HG02852 (cell line): Measurements from ENCODE around the gene CDH2.

Experiments used
- ATAC-seq: cut with Tn5 transposase; IDR thresholded peaks from one replicate; pipeline ENCODE4 v1.9.1; 2021; ENCODE audit warnings: mild to moderate bottlenecking, moderate library complexity; ENCODE audit not compliant: unreplicated experiment

CDH2 gene

DNA sequence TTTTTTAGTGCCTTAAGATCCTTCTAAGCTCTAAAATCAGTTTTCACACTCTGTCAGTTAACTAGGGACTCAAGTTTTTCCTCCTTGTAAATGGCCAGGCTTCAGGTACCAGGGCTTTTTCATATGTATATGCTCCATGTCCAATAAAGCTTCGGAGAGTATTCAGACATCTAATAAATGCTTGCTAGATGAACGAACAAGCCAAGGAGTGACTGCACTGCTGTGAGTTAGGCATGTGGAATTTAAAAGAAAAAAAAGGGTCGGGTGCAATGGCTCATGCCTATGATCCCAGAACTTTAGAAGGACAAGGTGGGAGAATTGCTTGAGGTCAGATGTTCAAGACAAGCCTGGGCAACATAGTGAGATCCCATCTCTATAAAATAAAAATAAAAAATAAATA lies 81.9 kb downstream of the CDH2 start:
- no peak for ATAC-seq

GRCh38 chr18:28091197-28091596 lies 85.7 kb downstream of the CDH2 start:
- no peak for ATAC-seq

DNA sequence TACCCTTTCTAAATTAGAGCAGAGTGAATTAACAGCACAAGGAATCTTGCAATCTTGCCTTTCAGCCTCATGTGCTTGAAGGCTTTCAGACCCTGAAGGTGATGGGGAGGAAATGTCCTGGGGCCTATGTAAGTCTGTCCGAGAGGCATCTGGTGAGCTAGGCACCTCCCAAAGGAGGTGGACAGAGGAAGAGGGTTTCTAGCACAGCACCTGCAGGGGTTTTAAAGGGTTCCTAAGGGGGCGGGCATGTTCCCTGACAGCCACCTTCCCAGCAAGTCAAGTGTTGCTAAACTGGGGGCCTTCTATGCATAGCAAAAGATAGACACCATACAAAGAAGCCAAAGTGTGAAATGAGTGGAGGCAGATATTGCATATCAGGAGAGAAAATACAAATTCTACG lies 88.5 kb downstream of the CDH2 start:
- no peak for ATAC-seq

DNA sequence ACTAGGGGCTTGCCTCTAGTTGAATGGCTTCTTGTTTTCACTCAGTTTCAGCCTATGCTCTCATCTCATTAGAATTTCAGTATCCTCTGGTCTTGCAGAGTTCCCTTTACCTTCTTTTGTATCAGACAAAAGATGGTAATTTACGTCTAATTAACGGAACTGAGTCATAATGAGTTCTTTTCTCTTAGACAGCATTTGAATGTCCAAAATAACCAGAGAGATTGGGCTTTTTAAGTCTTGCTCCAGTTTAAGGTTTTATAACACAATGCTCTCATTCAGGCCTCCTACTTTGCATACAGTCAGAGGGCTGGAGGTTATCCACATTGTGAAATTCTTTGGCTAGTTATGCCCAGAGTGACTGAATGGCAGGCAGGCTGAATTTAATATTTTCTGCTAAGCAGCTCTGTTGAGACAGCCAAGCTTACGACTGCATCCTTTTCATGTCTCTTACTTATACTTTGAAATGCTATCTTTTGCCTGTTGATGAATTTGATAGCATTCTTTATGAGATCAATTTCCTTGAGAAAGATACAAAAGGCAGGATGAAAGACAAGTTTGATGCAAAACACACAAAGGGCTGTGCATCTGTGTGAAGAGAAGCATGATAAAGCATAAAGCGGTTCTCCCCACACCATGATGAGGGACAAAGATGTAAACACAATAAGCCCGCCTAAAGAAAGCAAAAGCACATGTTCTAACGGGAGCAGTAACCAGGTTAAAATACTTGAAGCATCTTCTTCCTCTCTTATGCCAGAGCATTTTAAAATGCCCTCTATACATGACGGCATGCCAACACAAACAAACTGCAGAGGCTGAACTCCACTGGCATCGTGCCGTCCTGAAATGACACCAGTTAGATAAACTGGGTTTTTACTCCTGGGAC lies 90.0 kb downstream of the CDH2 start:
- no peak for ATAC-seq

- no peak for ATAC-seq
These were observed 95.4 kb downstream of the CDH2 start for GRCh38 chr18:28081516-28081915.

DNA sequence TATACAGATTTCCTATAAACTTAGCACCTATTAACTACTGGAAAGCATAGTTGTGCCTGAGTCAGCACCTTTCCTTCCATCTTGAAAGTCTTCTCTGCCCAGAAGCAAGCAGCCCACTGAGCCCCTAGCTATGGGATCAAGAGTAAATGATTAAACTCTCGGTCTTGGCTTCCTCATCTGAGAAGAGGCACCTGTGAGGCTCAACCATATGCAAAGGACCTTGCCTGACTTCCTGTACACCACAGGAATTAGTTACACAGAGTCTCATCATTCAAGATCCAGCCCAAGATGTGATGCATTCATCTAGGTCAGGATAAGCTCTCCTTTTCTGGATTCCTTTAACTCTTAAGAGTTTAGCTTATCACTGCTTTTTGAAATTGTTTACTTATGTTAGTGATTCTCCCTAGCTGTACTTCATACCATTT lies 96.0 kb downstream of the CDH2 start:
- no peak for ATAC-seq

DNA sequence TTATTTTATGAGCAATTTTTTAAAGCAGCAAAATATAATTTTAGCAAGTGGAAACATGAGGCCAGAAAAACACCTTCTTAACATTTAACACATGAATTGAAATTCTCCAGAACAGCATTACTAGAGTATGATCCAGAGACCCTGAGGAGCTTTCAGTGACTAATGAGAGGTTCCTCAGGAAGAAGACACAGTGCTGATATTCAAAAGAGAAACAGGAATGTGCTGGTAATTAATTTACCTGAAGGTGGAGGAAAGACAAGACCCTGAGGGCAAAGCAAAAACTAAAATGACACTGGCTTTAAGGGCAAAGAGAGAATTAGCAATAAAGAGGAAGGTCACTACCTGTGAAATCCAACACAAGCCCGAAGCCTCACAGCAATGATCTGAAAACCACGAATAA lies 97.0 kb downstream of the CDH2 start:
- no peak for ATAC-seq

GRCh38 chr18:28078849-28079248 lies 98.1 kb downstream of the CDH2 start:
- no peak for ATAC-seq

GRCh38 chr18:28078298-28078697 lies 98.6 kb downstream of the CDH2 start:
- ATAC-seq, result no peak

- no peak for ATAC-seq
These were observed 101.4 kb downstream of the CDH2 start for GRCh38 chr18:28075501-28075900.

GRCh38 chr18:28074076-28074475 lies 102.9 kb downstream of the CDH2 start:
- no peak for ATAC-seq

DNA sequence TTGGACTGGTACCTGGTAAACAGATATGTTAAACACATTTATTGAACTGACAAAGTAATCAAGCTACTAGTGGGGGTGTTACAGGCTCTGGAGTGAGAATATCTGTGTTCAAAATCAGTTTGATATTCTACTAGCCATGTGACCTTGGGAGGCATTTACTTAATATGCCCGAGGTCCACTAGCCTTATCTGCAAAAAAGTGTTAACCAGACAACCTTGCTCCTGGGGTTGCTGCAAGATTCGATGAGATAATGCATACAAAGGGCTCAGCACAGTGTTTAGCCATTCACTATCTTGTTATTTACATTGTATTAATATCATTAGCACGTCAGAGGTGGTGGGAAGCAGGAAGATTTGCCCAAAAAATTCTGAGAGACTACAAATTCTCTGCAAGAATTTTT lies 103.3 kb downstream of the CDH2 start:
- ATAC-seq, result no peak

DNA sequence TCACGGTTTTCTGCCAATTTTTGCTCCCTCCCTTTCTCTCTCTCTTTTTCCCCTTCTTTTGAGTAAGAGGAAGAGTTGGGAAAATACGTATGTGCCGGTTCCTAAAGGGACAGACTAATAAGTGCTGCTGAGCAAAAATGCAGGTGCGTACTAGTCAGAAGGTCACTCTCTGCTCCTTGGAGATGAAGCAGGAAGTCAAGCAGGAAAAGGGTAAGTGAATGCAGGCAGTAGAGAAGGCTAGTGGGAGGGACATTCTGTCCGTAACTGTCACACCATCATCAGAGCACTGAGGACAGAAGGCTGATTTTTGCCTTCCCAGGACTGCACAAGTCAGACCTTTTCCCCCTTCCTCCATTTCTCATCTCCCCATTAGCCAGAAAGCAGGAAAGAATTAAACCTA lies 105.7 kb downstream of the CDH2 start:
- no peak for ATAC-seq

DNA sequence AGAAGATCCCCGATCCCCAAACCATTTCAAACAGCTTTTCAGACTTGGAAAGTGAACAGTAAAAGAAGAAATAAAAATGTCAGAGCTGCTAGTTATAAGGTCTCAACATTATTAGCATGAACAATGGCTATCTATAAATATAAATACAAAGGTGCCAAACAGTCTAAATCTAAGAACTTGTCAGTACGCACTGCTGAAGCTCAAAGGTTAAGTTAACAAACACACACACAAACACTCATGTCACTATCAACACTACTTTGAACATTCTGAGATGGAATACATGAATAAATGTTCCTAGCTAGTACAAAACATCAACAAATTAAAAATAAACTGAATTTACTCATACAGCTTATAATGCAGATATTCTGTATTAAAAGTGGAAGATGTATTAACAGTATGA lies 108.7 kb downstream of the CDH2 start:
- ATAC-seq, result no peak

DNA sequence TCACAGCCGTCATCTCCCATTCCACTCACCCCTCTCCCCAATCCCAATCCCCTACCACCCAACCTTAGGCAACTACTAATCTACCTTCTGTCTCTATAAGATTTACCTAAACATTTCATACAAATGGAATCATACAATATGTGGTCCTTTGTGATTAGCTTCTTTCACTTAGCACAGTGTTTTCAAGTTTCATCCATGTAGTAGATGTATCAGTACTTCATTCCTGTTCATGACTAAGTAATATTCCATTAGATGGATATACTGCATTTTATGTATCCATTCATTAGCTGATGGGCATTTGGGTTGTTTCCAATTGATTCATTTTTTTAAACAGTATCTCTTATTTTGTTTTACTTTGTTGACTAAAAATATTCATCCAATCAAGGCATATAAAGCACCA lies 109.6 kb downstream of the CDH2 start:
- no peak for ATAC-seq

DNA sequence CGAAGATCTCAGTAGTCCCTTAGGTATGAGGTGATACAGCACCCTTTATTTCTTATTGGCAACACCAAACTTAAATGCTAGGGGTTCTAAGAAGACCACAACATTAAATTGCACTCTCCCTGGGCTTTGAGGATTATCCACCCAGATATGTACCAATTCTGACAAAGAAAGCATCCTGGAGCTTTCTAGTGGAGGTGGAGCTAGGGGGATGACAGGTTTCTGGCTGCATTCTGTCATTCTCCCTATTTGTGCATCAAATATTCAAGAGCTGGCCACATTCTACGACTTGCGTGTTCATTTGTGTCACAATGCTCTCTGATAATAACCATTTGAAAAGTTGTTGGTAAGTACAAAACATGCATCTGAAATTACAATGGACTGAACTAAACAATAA lies 111.1 kb downstream of the CDH2 start:
- ATAC-seq, result no peak

DNA sequence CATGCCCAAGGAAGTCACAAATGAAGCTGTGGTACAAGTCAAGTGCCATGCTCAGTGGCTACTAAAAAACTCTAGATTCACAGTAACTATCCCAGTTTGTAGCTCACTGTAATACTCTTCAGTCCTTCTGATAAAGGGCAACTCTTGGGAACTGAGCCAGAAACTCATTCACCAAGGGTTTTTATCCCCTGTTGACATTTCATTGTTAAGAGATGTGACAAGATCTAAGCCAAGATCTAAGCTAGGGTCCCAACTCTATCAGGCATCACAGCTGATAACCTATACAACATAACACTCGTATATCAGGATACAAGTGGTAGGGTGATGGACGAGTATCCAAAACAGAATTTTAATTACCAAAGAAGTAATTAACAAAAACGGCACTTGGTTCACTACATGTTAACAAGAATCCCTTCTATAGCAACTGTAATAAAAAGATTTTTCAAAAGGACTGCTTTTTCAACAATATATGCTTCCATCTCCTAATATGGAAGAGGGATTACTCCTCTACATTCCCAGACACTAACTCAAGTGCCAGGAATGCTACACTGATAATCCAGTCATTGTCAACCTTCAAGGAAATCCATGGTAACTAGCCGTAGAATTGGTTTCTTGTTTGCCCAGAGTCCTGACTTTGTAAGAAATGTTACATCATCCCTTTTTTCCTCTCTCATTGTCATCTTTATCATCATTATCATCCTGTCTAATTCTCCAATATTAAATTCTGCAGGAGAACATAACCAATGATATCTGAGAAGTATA lies 111.7 kb downstream of the CDH2 start:
- ATAC-seq, result no peak

GRCh38 chr18:28063926-28064325 lies 113.0 kb downstream of the CDH2 start:
- no peak for ATAC-seq

DNA sequence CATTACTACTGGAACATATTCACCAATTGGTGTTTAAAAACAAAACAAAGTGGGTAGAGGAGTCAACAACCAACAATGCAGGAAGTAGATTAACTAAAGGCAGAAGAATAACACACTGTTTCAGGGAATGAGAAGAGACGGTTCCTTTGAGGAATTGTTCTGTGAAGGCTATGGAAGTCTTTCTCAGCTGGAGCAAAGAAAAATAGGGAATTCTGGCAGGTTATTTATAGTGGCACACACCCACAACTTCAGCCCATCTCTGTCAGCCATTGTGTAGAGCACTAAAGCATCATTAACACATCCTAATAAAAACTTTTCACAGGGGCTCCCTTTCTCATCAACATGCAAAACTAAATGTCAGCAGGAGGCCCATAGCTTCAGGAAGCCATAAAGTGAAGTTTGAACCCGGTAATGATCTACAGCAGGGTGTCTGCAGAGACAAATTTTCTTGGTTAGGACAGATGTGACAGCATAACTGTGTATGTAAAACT lies 113.6 kb downstream of the CDH2 start:
- no peak for ATAC-seq

GRCh38 chr18:28062443-28062842 lies 114.5 kb downstream of the CDH2 start:
- ATAC-seq, result no peak

DNA sequence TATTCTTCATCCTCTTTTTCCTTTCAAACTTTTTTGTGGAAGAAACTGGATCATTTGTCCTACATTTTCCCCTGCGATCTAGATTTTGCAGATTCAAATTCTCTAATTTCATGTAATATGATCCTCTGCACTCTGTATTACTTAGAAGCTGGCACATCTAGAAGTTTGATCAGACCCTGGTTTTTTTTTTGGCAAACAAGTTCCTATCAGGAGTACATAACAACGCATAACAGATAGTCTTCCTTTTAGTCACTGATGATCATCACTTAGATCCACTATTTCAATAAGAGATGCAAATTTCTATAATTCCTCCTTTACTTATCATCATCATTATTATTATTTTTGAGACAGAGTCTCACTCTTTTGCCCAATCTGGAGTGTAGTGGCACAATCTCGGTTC lies 117.1 kb downstream of the CDH2 start:
- ATAC-seq, result no peak

GRCh38 chr18:28050545-28050944 lies 126.4 kb downstream of the CDH2 start:
- ATAC-seq, result no peak
